ENCODE measurements around the gene MST1R.
"Not testable (repeated sequence)": the region's sequence is repeated elsewhere in the genome, so short reads cannot be mapped to it uniquely, and the experiment has no call there.

The MST1R gene

GRCh38 chr3:49903451-49904424 lies at the start of gene MST1R:
MST1R (minus strand) TSS chr3:49903873; CDS start chr3:49903609, 264 bp downstream.
- DNase-seq (ENCODE audit: low read depth) = no peak

- no peak for DNase-seq (ENCODE audit: low read depth)
Measured at GRCh38 chr3:49952924-49953323, 49.3 kb upstream of the MST1R start.

GRCh38 chr3:49942651-49943050 lies 39.0 kb upstream of the MST1R start:
- no peak for DNase-seq (ENCODE audit: low read depth)

GRCh38 chr3:49940667-49941249 lies 37.1 kb upstream of the MST1R start:
- no peak for DNase-seq (ENCODE audit: low read depth)

GRCh38 chr3:49939858-49940666 lies 36.4 kb upstream of the MST1R start, which contains the start of gene RBM6:
RBM6 (plus strand) TSS chr3:49940150; CDS start chr3:49962642, 22,492 bp downstream.
- peak; percentile 88 for DNase-seq (ENCODE audit: low read depth)

GRCh38 chr3:49937090-49937489 lies 33.4 kb upstream of the MST1R start:
- no peak for DNase-seq (ENCODE audit: low read depth)

GRCh38 chr3:49932281-49932680 lies 28.6 kb upstream of the MST1R start:
- DNase-seq (ENCODE audit: low read depth) = not testable (repeated sequence)

- DNase-seq (ENCODE audit: low read depth) = no peak
Measured at GRCh38 chr3:49930922-49931321, 27.2 kb upstream of the MST1R start.

- no peak for DNase-seq (ENCODE audit: low read depth)
Measured at GRCh38 chr3:49930168-49930690, 26.6 kb upstream of the MST1R start.

GRCh38 chr3:49929291-49930167 lies 25.9 kb upstream of the MST1R start, which contains the start of gene MON1A:
MON1A (minus strand) TSS chr3:49929811; CDS start chr3:49913346, 16,465 bp downstream.
- no peak for DNase-seq (ENCODE audit: low read depth)

- no peak for DNase-seq (ENCODE audit: low read depth)
Measured at GRCh38 chr3:49928481-49929017, 24.9 kb upstream of the MST1R start.

GRCh38 chr3:49927798-49928197 lies 24.1 kb upstream of the MST1R start:
- no peak for DNase-seq (ENCODE audit: low read depth)

GRCh38 chr3:49926117-49926728 lies 22.6 kb upstream of the MST1R start:
- DNase-seq (ENCODE audit: low read depth) = no peak

- DNase-seq (ENCODE audit: low read depth) = no peak
Measured at GRCh38 chr3:49925485-49925884, 21.8 kb upstream of the MST1R start.

- peak; percentile 75 for DNase-seq (ENCODE audit: low read depth)
Measured at GRCh38 chr3:49924683-49925082, 21.0 kb upstream of the MST1R start.

GRCh38 chr3:49917806-49918590 lies 14.3 kb upstream of the MST1R start:
- not testable (repeated sequence) for DNase-seq (ENCODE audit: low read depth)

GRCh38 chr3:49916686-49917085 lies 13.0 kb upstream of the MST1R start:
- no peak for DNase-seq (ENCODE audit: low read depth)

- DNase-seq (ENCODE audit: low read depth) = no peak
Measured at GRCh38 chr3:49914906-49915305, 11.2 kb upstream of the MST1R start.

- DNase-seq (ENCODE audit: low read depth) = no peak
Measured at GRCh38 chr3:49912881-49913281, 9.2 kb upstream of the MST1R start.
